ENCODE data around the gene SIT1. TPM values are rescaled to one million over a fixed set of nuclear protein-coding genes. Genes with fewer than 3 reads are reported as not detected.
A peak's percentile ranks its signal among the peaks of the same experiment; 100 is the strongest.

Gene SIT1
- polyA plus RNA-seq, 1 donor (not counting 4 experiments of a cell fraction or from before 2014, with no cell fraction given), result not detected

DNA sequence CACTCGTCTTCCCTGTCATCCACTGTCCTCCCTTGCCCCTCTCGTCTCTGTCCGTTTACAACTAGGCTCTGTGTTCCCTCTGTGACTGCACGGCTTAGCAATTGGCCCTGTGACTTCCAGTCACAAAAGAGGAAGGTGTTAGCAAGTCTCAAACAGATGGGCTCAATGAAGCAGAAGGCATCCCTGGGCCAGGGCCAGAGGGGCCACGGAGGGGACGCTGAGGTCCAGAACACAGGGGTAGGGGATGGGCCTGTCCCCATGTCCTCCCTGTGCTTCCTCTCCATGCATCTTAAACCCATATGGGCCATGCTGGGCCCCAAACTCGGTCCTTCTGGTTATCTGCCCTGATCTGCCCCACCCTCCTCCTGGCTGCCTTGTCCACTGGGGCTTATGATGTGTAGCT lies 32.4 kb downstream of the SIT1 start, which contains the start of gene CD72:
Gene CD72 (minus strand): TSS at position 89 of the 403 bp plus-strand sequence. CDS start 110 bp downstream, outside the sequence.
- dilution Hi-C loops (cut with MboI; ENCODE audit: extremely low pct_ligation_motif_present, low sequenced_read_pairs), result no loop called here
- Histone ChIP-seq H3K9me1 (ENCODE audit: control insufficient read depth, extremely low read depth, insufficient read depth, low read length) (no peaks in the 10 kb centered on the region), H3K4me3 (ENCODE audit: control insufficient read depth in 2 of 3, extremely low read depth in 1 of 3, insufficient read depth in 2 of 3, low read depth in 1 of 3, low read length in 3 of 3) (peak within 1 kb of the TSS in 2 of 3 experiments; percentile 24 to 58), H3K9me3 (ENCODE audit: control insufficient read depth, low read depth, low read length) (no peaks in the 10 kb centered on the region), H3K4me2 (ENCODE audit: control insufficient read depth, extremely low read depth, insufficient read depth, low read depth, low read length) (peak within 1 kb of the TSS; percentile 68), H2AFZ (ENCODE audit: control insufficient read depth, low read length) (peak within 1 kb of the TSS; percentile 94), H4K20me1 (ENCODE audit: control insufficient read depth, extremely low read depth, insufficient read depth, low read length) (no peaks in the 10 kb centered on the region), H3K79me2 (ENCODE audit: control insufficient read depth, insufficient read depth, low read length) (no peaks in the 10 kb centered on the region), H3K27ac (ENCODE audit: control insufficient read depth, insufficient read depth, low read length) (no peak within 1 kb of the TSS), H3K4me1 (ENCODE audit: control insufficient read depth, extremely low read depth, insufficient read depth, low read length) (no peaks in the 10 kb centered on the region), H3K27me3 (ENCODE audit: control insufficient read depth, extremely low read depth, insufficient read depth, low read length) (peaks cover 25% of the 10 kb centered on the region), H3K36me3 (ENCODE audit: control insufficient read depth in 2 of 2, extremely low read depth in 1 of 2, insufficient read depth in 2 of 2, low read length in 2 of 2) (no peaks in the 10 kb centered on the region), H3K9ac (ENCODE audit: control insufficient read depth, extremely low read depth, insufficient read depth, low read length) (peak within 1 kb of the TSS; percentile 49)
- DNase-seq (ENCODE audit: low read depth, low spot score), result no peak
- no peak for FAIRE-seq
- TF ChIP-seq EZH2 (IDR thresholded peaks at IDR 0.05; ENCODE audit: low read length) (no peak), CTCF (optimal IDR thresholded peaks at IDR 0.05 in 1 of 3, IDR thresholded peaks at IDR 0.05 in 1 of 3, conservative IDR thresholded peaks at IDR 0.05 in 1 of 3; ENCODE audit: extremely low read depth in 1 of 3, insufficient read depth in 2 of 3, low read length in 3 of 3) (no peak)

DNA sequence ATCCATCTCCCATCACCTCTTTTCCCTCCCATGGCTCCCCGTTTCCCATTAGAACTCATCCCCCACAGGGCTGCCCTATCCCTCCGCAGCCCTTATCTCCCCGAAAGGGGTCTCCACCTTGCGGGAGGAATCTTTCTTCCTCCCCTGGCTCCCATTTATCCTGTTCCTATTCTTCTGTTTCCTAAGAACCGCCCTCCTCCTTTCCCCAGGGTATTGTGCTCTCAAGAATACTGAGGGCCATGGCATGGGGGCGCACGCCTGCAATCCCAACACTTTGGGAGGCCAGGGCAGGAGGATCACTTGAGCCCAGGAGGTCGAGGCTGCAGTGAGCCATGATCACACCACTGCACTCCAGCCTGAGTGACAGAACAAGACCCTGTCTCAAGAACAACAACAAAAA lies 33.2 kb downstream of the SIT1 start:
- Histone ChIP-seq H3K9ac (ENCODE audit: control insufficient read depth, extremely low read depth, insufficient read depth, low read length) (no peak overlapping the region), H3K9me1 (ENCODE audit: control insufficient read depth, extremely low read depth, insufficient read depth, low read length) (no peaks in the 10 kb centered on the region), H3K27ac (ENCODE audit: control insufficient read depth, insufficient read depth, low read length) (no peak overlapping the region), H3K4me1 (ENCODE audit: control insufficient read depth, extremely low read depth, insufficient read depth, low read length) (no peaks in the 10 kb centered on the region), H3K4me3 (ENCODE audit: control insufficient read depth in 2 of 3, extremely low read depth in 1 of 3, insufficient read depth in 2 of 3, low read depth in 1 of 3, low read length in 3 of 3) (peak overlapping the region in 1 of 3 experiments; percentile 58), H2AFZ (ENCODE audit: control insufficient read depth, low read length) (no peak overlapping the region), H3K9me3 (ENCODE audit: control insufficient read depth, low read depth, low read length) (no peaks in the 10 kb centered on the region), H3K36me3 (ENCODE audit: control insufficient read depth in 2 of 2, extremely low read depth in 1 of 2, insufficient read depth in 2 of 2, low read length in 2 of 2) (no peaks in the 10 kb centered on the region), H4K20me1 (ENCODE audit: control insufficient read depth, extremely low read depth, insufficient read depth, low read length) (no peaks in the 10 kb centered on the region), H3K79me2 (ENCODE audit: control insufficient read depth, insufficient read depth, low read length) (no peaks in the 10 kb centered on the region), H3K4me2 (ENCODE audit: control insufficient read depth, extremely low read depth, insufficient read depth, low read depth, low read length) (peak overlapping the region; percentile 68), H3K27me3 (ENCODE audit: control insufficient read depth, extremely low read depth, insufficient read depth, low read length) (peaks cover 25% of the 10 kb centered on the region)
- no peak for FAIRE-seq
- DNase-seq (ENCODE audit: low read depth, low spot score), result no peak
- TF ChIP-seq CTCF (optimal IDR thresholded peaks at IDR 0.05 in 1 of 3, IDR thresholded peaks at IDR 0.05 in 1 of 3, conservative IDR thresholded peaks at IDR 0.05 in 1 of 3; ENCODE audit: extremely low read depth in 1 of 3, insufficient read depth in 2 of 3, low read length in 3 of 3) (no peak), EZH2 (IDR thresholded peaks at IDR 0.05; ENCODE audit: low read length) (no peak)
- dilution Hi-C loops (cut with MboI; ENCODE audit: extremely low pct_ligation_motif_present, low sequenced_read_pairs), result no loop called here
